ENCODE data around the gene DNAJC21. TPM values are rescaled to one million over a fixed set of nuclear protein-coding genes. Genes with fewer than 3 reads are reported as not detected.

DNAJC21 gene
- total RNA-seq, 1 experiment from 2014 or later: 56.8 TPM

GRCh38 chr5:34986965-34987364 lies 57.6 kb downstream of the DNAJC21 start:
- intact Hi-C loops (cut with micrococcal nuclease; ENCODE audit: unreplicated experiment): no loop called here
- H3K4me1 Mint-ChIP-seq (ENCODE audit: low read depth, unreplicated experiment): no peaks in the 10 kb centered on the region
- no TSS peak for BruUV-seq (replicated peaks)
- H3K4me3 Mint-ChIP-seq (ENCODE audit: low read depth, unreplicated experiment): no peak overlapping the region
- no peak overlapping the region for H3K27ac Mint-ChIP-seq (ENCODE audit: unreplicated experiment)
- no peak for TF ChIP-seq CTCF (IDR thresholded peaks at IDR 0.05; ENCODE audit: unreplicated experiment)
- no peaks in the 10 kb centered on the region for H3K36me3 Mint-ChIP-seq (ENCODE audit: insufficient read depth, unreplicated experiment)
- DNase-seq: no peak
- H3K27me3 Mint-ChIP-seq (ENCODE audit: unreplicated experiment): peaks cover 23% of the 10 kb centered on the region
- H3K9me3 Mint-ChIP-seq (ENCODE audit: low read depth, unreplicated experiment): peaks cover 5% of the 10 kb centered on the region
- CTCF ChIA-PET: no interaction called here

- Mint-ChIP-seq H3K9me3 (ENCODE audit: low read depth, unreplicated experiment) (peaks cover 4% of the 10 kb centered on the region), H3K36me3 (ENCODE audit: insufficient read depth, unreplicated experiment) (no peaks in the 10 kb centered on the region), H3K27me3 (ENCODE audit: unreplicated experiment) (peaks cover 46% of the 10 kb centered on the region), H3K4me3 (ENCODE audit: low read depth, unreplicated experiment) (no peak overlapping the region), H3K4me1 (ENCODE audit: low read depth, unreplicated experiment) (no peaks in the 10 kb centered on the region), H3K27ac (ENCODE audit: unreplicated experiment) (no peak overlapping the region)
- BruUV-seq (replicated peaks): no TSS peak
- no peak for TF ChIP-seq CTCF (IDR thresholded peaks at IDR 0.05; ENCODE audit: unreplicated experiment)
- no peak for DNase-seq
- intact Hi-C loops (cut with micrococcal nuclease; ENCODE audit: unreplicated experiment): no loop called here
- CTCF ChIA-PET: no interaction called here
These were observed 62.3 kb downstream of the DNAJC21 start for GRCh38 chr5:34991486-34992238.

GRCh38 chr5:34993951-34994350 lies 64.6 kb downstream of the DNAJC21 start:
- H3K4me3 Mint-ChIP-seq (ENCODE audit: low read depth, unreplicated experiment): no peak overlapping the region
- no peak overlapping the region for H3K27ac Mint-ChIP-seq (ENCODE audit: unreplicated experiment)
- no peaks in the 10 kb centered on the region for H3K4me1 Mint-ChIP-seq (ENCODE audit: low read depth, unreplicated experiment)
- no peaks in the 10 kb centered on the region for H3K36me3 Mint-ChIP-seq (ENCODE audit: insufficient read depth, unreplicated experiment)
- DNase-seq: no peak
- intact Hi-C loops (cut with micrococcal nuclease; ENCODE audit: unreplicated experiment): no loop called here
- no TSS peak for BruUV-seq (replicated peaks)
- H3K27me3 Mint-ChIP-seq (ENCODE audit: unreplicated experiment): peaks cover 34% of the 10 kb centered on the region
- TF ChIP-seq CTCF (IDR thresholded peaks at IDR 0.05; ENCODE audit: unreplicated experiment): no peak
- peaks cover 2% of the 10 kb centered on the region for H3K9me3 Mint-ChIP-seq (ENCODE audit: low read depth, unreplicated experiment)
- CTCF ChIA-PET: no interaction called here

GRCh38 chr5:34996261-34996660 lies 66.9 kb downstream of the DNAJC21 start:
- no peak for DNase-seq
- CTCF ChIA-PET: no interaction called here
- intact Hi-C loops (cut with micrococcal nuclease; ENCODE audit: unreplicated experiment): no loop called here
- peaks cover 2% of the 10 kb centered on the region for H3K9me3 Mint-ChIP-seq (ENCODE audit: low read depth, unreplicated experiment)
- H3K4me1 Mint-ChIP-seq (ENCODE audit: low read depth, unreplicated experiment): no peaks in the 10 kb centered on the region
- H3K4me3 Mint-ChIP-seq (ENCODE audit: low read depth, unreplicated experiment): no peak overlapping the region
- no peak for TF ChIP-seq CTCF (IDR thresholded peaks at IDR 0.05; ENCODE audit: unreplicated experiment)
- peaks cover 50% of the 10 kb centered on the region for H3K27me3 Mint-ChIP-seq (ENCODE audit: unreplicated experiment)
- no peak overlapping the region for H3K27ac Mint-ChIP-seq (ENCODE audit: unreplicated experiment)
- no TSS peak for BruUV-seq (replicated peaks)
- no peaks in the 10 kb centered on the region for H3K36me3 Mint-ChIP-seq (ENCODE audit: insufficient read depth, unreplicated experiment)
